Activated naive CD4-positive, alpha-beta T cell treated with anti-CD3 and anti-CD28 coated beads, Interleukin-2, amount 50 U/mL, for 72 hours (primary cell): ENCODE measurements around the gene SLC15A3. TPM values are rescaled to one million over a fixed set of nuclear protein-coding genes. Genes with fewer than 3 reads are reported as not detected.

Source experiments
- ATAC-seq, 2 donors: fragments of 150-1000 bp; cut with Tn5 transposase; 2 replicates each; pipeline ENCODE4 v1.10.0; 2021; ENCODE audit warnings: mild to moderate bottlenecking in 2 of 2, moderate library complexity in 2 of 2
- DNase-seq, 2 donors: peaks; one replicate each; pipeline ENCODE4 v3.0.0; 2021 to 2022; ENCODE audit warnings: low spot score in 2 of 2
- H3K27ac Mint-ChIP-seq, 2 donors: one replicate each; pipeline ENCODE4 v1.8.0; 2022; ENCODE audit warnings: mild to moderate bottlenecking in 2 of 2, mixed read lengths in 2 of 2
- H3K36me3 Mint-ChIP-seq, 2 donors: one replicate each; pipeline ENCODE4 v1.8.0; 2022; ENCODE audit warnings: mixed read lengths in 2 of 2
- H3K9me3 Mint-ChIP-seq, 2 donors: one replicate each; pipeline ENCODE4 v1.8.0; 2022; ENCODE audit warnings: mixed read lengths in 2 of 2
- total RNA-seq, 2 donors: library from RNA; stranded (reverse); gene quantifications; one replicate each; pipeline ENCODE4 v1.2.3, GENCODE V29; 2022

Gene SLC15A3
- total RNA-seq, 2 donors from 2014 or later: 5.9 to 9.0 TPM

- peak; percentile 25 to 47 for ATAC-seq
- Mint-ChIP-seq H3K9me3 (no peaks in the 10 kb centered on the region), H3K27ac (no peak overlapping the region)
Measured at GRCh38 chr11:60939855-60940254, 12.1 kb downstream of the SLC15A3 start.

DNA sequence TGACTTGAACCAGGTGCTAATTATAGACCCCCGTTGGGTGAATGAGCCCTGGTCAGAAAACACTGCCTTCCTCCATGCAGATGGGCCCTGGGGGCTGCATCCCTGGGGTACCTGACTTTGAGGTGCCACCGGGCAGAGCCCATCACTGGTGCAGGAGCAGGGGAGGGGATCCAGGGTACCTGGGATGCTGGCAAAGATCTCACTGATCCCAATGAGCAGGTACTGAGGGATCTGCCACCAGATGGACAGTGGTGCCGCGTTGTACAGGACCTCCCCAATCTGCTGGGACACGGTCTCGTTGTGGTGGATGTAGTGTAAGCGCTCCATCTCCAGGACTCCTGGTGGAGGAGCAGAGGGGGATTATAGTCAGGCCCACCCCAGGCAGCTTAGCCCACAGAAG is 12.7 kb downstream of the SLC15A3 start:
- no peak overlapping the region for H3K27ac Mint-ChIP-seq
- ATAC-seq (no peak), DNase-seq (no peak)
- H3K9me3 Mint-ChIP-seq: no peaks in the 10 kb centered on the region
- H3K36me3 Mint-ChIP-seq: peaks cover 0 to 4% of the 10 kb centered on the region in 2 donors

More at GRCh38 chr11:60939855-60940254, 12.1 kb downstream of the SLC15A3 start:
- peaks cover 0 to 4% of the 10 kb centered on the region in 2 donors for H3K36me3 Mint-ChIP-seq
- no peak for DNase-seq

DNA sequence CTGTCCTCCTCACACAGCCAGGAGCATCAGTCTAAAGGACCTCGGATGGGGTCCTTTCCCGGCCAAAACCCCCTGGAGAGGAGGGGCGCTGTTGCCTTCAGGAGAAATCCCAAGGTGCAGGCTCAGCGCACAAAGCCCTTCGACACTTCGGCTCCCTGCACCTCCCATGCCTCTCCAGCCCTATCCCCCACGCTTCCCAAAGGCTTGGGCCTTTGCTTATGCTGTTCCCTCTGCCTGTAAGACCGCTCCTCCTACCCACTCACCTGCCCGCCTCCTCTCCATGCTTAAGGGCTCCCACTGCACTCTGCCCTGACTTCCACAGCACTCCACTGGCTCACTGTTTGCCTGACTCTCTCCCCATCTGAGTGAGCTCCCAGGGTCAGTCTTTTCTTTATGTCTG is 13.5 kb downstream of the SLC15A3 start:
- no peak for DNase-seq

DNA sequence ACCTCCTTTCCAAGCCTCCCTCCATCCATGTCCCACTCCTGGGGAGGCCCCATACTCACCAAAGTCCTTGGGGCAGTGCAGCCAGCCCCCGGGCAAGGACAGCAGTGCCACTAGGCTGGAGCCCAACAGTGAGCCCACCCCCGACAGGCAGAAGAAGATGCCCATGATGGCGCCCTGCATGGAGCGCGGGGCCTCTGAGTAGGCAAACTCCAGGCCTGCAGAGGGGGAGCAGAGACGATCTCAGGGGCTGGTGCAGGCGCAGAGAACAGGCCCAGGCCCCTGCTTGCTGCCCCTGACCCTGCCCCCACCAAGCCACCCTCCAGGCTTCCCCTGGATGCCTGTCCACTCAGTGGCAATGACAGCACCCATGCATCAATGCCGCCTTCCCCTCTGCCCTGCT is 14.2 kb downstream of the SLC15A3 start:
- ATAC-seq (no peak), DNase-seq (no peak)
- Mint-ChIP-seq H3K9me3 (no peaks in the 10 kb centered on the region), H3K36me3 (peaks cover 0 to 4% of the 10 kb centered on the region in 2 donors), H3K27ac (peak overlapping the region in 1 of 2 donors; percentile 58)

More for the DNA sequence above, 13.5 kb downstream of the SLC15A3 start:
- no peak for ATAC-seq
- Mint-ChIP-seq H3K9me3 (no peaks in the 10 kb centered on the region), H3K36me3 (peaks cover 0 to 4% of the 10 kb centered on the region in 2 donors), H3K27ac (peak overlapping the region in 1 of 2 donors; percentile 46)

DNA sequence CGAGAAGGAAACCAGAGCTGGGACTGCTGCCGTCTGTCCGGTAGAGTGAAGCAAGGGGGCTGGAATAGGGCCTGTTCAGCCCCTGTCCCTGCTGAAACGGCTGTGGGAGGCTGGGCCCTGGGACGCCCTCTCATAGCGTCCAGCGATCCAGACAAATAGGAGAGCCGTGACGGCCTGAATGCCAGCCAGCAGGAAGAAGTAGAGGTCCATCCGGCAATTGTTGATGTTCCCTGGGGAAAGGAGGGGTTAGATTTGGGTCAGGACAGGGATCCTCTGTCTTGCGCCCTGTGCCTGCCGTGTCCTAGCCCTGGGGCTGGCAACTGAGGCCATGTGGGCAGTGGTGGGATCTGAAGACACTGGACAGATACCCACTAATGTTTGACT is 14.8 kb downstream of the SLC15A3 start:
- peaks cover 0 to 4% of the 10 kb centered on the region in 2 donors for H3K36me3 Mint-ChIP-seq
- no peak for DNase-seq
- H3K27ac Mint-ChIP-seq: peak overlapping the region in 1 of 2 donors; percentile 72
- no peak for ATAC-seq
- no peaks in the 10 kb centered on the region for H3K9me3 Mint-ChIP-seq

GRCh38 chr11:60936467-60937143 is 15.4 kb downstream of the SLC15A3 start:
- Mint-ChIP-seq H3K36me3 (peaks cover 0 to 4% of the 10 kb centered on the region in 2 donors), H3K9me3 (no peaks in the 10 kb centered on the region), H3K27ac (peak overlapping the region in 1 of 2 donors; percentile 72)
- no peak for DNase-seq
- no peak for ATAC-seq

DNA sequence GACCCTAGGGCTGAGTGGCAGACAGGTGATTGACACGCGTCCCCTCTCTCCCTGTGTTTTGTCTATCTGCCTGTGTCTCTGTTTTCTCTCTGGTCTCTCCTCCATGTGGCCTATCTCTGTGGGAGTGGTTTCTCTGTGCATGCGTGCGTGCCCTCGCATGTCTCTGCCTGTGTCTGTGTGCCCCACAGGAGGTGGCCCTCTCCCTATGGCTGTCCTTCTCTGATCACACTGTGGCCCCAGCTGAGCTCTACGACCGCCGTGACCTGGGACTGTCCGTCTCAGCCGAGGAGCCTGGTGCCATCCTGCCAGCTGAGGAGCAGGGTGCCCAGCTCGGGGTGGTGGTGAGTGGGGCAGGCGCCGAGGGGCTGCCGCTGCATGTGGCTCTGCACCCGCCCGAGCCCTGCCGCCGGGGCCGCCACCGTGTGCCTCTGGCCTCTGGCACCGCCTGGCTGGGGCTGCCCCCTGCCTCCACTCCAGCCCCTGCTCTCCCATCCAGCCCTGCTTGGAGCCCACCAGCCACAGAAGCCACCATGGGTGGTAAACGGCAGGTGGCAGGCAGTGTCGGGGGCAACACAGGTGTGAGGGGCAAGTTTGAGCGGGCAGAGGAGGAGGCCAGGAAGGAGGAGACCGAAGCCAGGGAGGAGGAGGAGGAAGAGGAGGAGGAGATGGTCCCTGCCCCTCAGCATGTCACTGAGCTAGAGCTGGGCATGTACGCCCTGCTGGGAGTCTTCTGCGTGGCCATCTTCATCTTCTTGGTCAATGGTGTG is 16.1 kb downstream of the SLC15A3 start:
- no peak for ATAC-seq

GRCh38 chr11:60934790-60935605 is 17.0 kb downstream of the SLC15A3 start:
- no peaks in the 10 kb centered on the region for H3K9me3 Mint-ChIP-seq
- ATAC-seq: no peak
- H3K27ac Mint-ChIP-seq: peak overlapping the region in 1 of 2 donors; percentile 55
- no peak for DNase-seq
- H3K36me3 Mint-ChIP-seq: no peaks in the 10 kb centered on the region

More for the DNA sequence above, 16.1 kb downstream of the SLC15A3 start:
- no peak for DNase-seq
- no peaks in the 10 kb centered on the region for H3K9me3 Mint-ChIP-seq
- no peaks in the 10 kb centered on the region for H3K36me3 Mint-ChIP-seq
- no peak overlapping the region for H3K27ac Mint-ChIP-seq

GRCh38 chr11:60934124-60934789 is 17.7 kb downstream of the SLC15A3 start:
- no peaks in the 10 kb centered on the region for H3K9me3 Mint-ChIP-seq
- H3K36me3 Mint-ChIP-seq: no peaks in the 10 kb centered on the region
- no peak for ATAC-seq
- no peak overlapping the region for H3K27ac Mint-ChIP-seq
- no peak for DNase-seq

- ATAC-seq: no peak
- DNase-seq: no peak
- H3K36me3 Mint-ChIP-seq: no peaks in the 10 kb centered on the region
- H3K27ac Mint-ChIP-seq: no peak overlapping the region
- no peaks in the 10 kb centered on the region for H3K9me3 Mint-ChIP-seq
Measured at GRCh38 chr11:60933416-60934123, 18.4 kb downstream of the SLC15A3 start.

DNA sequence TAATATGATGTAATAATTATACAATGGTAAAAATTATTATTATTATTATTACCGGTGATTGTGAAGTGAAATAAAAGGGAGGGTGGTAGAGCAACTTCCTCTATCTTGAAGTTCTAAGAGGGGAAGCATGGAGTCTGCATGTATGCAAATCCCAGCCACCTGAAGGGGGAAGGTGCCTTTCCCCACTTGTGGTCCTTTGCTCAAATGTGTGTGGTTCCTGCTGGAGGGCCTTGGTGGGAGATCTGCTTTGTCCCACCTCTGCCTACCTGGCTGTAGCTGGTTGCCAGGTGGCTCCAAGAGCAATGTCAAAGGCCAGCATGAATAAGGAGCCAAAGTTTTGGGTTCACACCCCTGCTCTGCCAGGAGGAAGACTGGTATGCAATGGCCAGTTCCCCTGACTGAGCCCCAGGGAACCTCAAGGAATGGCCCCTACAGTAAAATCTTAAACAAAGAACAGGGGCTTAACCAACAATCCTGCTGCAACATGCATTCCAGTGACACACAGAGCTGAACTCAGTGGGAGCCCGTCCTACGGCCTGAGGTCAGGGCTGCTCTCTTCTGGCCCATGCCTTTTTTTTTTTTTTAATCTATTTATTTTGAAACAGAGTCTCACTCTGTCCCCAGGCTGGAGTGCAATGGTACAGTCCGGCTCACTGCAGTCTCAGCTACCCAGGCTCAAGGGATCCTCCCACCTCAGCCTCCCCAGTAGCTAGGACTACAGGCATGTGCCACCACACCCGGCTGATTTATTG is 19.2 kb downstream of the SLC15A3 start:
- ATAC-seq (no peak), DNase-seq (no peak)
- Mint-ChIP-seq H3K36me3 (no peaks in the 10 kb centered on the region), H3K27ac (no peak overlapping the region), H3K9me3 (no peaks in the 10 kb centered on the region)

- no peak for ATAC-seq
Measured at GRCh38 chr11:60931917-60932316, 20.1 kb downstream of the SLC15A3 start.

DNA sequence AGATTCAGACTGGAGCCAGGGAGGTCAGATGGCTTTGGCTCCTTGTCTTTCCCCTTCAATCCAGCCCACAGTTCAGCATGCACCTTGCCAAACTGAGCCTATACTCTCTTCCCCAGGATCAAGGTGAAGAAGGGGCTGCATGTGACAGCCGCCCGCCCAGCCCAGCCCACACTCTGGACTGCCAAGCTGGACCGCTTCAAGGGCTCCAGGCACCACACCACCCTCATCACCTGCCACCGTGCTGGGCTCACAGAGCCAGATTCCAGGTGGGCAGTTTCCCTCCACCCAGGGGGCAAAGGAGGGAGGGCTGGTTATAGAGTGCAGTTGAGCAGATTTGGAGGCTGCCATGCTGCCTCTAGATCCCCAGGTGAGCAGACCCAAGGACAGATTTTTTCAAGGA is 21.6 kb downstream of the SLC15A3 start:
- H3K36me3 Mint-ChIP-seq: no peaks in the 10 kb centered on the region
- no peak for ATAC-seq

More at GRCh38 chr11:60931917-60932316, 20.1 kb downstream of the SLC15A3 start:
- DNase-seq: no peak
- H3K27ac Mint-ChIP-seq: no peak overlapping the region
- no peaks in the 10 kb centered on the region for H3K9me3 Mint-ChIP-seq
- no peaks in the 10 kb centered on the region for H3K36me3 Mint-ChIP-seq

GRCh38 chr11:60929764-60930163 is 22.2 kb downstream of the SLC15A3 start:
- no peak for ATAC-seq
- Mint-ChIP-seq H3K9me3 (no peaks in the 10 kb centered on the region), H3K27ac (no peak overlapping the region)

More for the DNA sequence above, 21.6 kb downstream of the SLC15A3 start:
- DNase-seq: no peak
- no peak overlapping the region for H3K27ac Mint-ChIP-seq
- no peaks in the 10 kb centered on the region for H3K9me3 Mint-ChIP-seq

DNA sequence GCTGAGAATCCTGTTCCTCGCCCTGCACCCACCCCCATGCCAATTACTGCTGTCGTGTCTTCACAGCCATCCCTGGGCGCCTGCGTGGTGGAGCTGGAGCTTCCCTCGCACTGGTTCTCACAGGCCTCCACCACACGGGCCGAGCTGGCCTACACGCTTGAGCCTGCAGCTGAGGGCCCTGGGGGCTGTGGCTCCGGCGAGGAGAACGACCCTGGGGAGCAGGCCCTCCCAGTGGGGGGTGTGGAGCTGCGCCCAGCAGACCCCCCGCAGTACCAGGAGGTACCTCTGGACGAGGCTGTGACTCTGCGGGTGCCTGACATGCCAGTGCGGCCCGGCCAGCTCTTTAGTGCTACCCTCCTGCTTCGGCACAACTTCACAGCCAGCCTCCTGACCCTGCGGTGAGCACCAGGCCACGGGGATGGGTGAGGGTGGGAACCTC is 23.4 kb downstream of the SLC15A3 start:
- DNase-seq (no peak), ATAC-seq (no peak)
- Mint-ChIP-seq H3K27ac (no peak overlapping the region), H3K9me3 (no peaks in the 10 kb centered on the region), H3K36me3 (peaks cover 0 to under 1% of the 10 kb centered on the region in 2 donors)

More at GRCh38 chr11:60929764-60930163, 22.2 kb downstream of the SLC15A3 start:
- DNase-seq: no peak
- H3K36me3 Mint-ChIP-seq: no peaks in the 10 kb centered on the region
